HCT116 (cell line): Measurements from ENCODE around the gene TF. TPM values are rescaled to one million over a fixed set of nuclear protein-coding genes. Genes with fewer than 3 reads are reported as not detected.

Experiments used
- ATAC-seq: fragments of 200-7000 bp; cut with Tn5 transposase; 2 replicates; pipeline ENCODE4 v1.9.1; 2020; ENCODE audit warnings: mild to moderate bottlenecking, moderate library complexity
- BruUV-seq: library from RNA; stranded (reverse); fragments of 400-500 nt; replicated peaks from 2 replicates; lab custom pipeline; 2021; lab: Mats Ljungman, UMichigan
- CTCF ChIA-PET: fragments of 300-600 bp; sonication (Branson Sonifier 250); formaldehyde crosslinking; loops from one replicate; lab custom pipeline; 2021; ENCODE audit warnings: antibody characterized with exemption; lab: Charles Lee
- POLR2A ChIA-PET: fragments of 300-600, 350-600 bp; sonication (Branson Sonifier 250); formaldehyde crosslinking; loops from one replicate; lab custom pipeline; 2021; ENCODE audit warnings: antibody characterized with exemption; lab: Charles Lee
- RAD21 ChIA-PET, 2 experiments: fragments of 300-600 bp; sonication (Branson Sonifier 250); formaldehyde crosslinking; loops; one replicate each; lab custom pipeline; 2023; ENCODE audit warnings: low total read pairs in 2 of 2; ENCODE audit not compliant: uncharacterized antibody in 2 of 2, unreplicated experiment in 2 of 2, low non-redundant PET in 1 of 2; lab: Charles Lee
- DNase-seq: peaks from one replicate; pipeline ENCODE4 v3.0.0-alpha.2; 2010; ENCODE audit warnings: low read depth, low spot score
- H2AFZ ChIP-seq: fragments of 200-600 bp; shearing (Covaris generic), sonication (generic); 2 replicates; pipeline ENCODE4 v1.6.1; 2017; ENCODE audit warnings: low read depth, mixed run types, mixed read lengths, antibody characterized with exemption, low read length; ENCODE audit not compliant: poor library complexity, severe bottlenecking
- H3K27ac ChIP-seq: 2 replicates; pipeline ENCODE4 v1.5.1; 2012; ENCODE audit warnings: low read depth, low read length
- H3K27me3 ChIP-seq: fragments of 200-600 bp; sonication (generic); 2 replicates; pipeline ENCODE4 v1.6.1; 2016; ENCODE audit warnings: mixed run types, low read length, mixed read lengths; ENCODE audit not compliant: insufficient read depth
- H3K36me3 ChIP-seq, 2 experiments: fragments of 200-500 bp in 1 of 2; fragments of 200-600 bp in 1 of 2; sonication (Bioruptor generic) in 1 of 2; sonication (generic) in 1 of 2; 2 replicates each; pipeline versions ENCODE4 v1.5.1 to v1.6.1; 2014 to 2016; ENCODE audit warnings: low read length in 2 of 2, inconsistent platforms in 1 of 2, mixed read lengths in 1 of 2, mixed run types in 1 of 2; ENCODE audit not compliant: insufficient read depth in 2 of 2, control insufficient read depth in 1 of 2
- H3K4me1 ChIP-seq, 2 experiments: fragments of 200-600 bp in 1 of 2; sonication (generic) in 1 of 2; 2 replicates each; pipeline versions ENCODE4 v1.5.1 to v1.6.1; 2012 to 2017; ENCODE audit warnings: low read length in 2 of 2, inconsistent platforms in 1 of 2, mild to moderate bottlenecking in 1 of 2, mixed read lengths in 1 of 2, mixed run types in 1 of 2, moderate library complexity in 1 of 2; ENCODE audit not compliant: insufficient read depth in 2 of 2, control insufficient read depth in 1 of 2
- H3K4me2 ChIP-seq: fragments of 200-600 bp; sonication (generic); 2 replicates; pipeline ENCODE4 v1.6.1; 2017; ENCODE audit warnings: mixed run types, low read length, mixed read lengths
- H3K4me3 ChIP-seq, 2 experiments: fragments of 200-600 bp in 1 of 2; sonication (generic) in 1 of 2; replicated peaks in 1 of 2; 2 replicates each; pipeline ENCODE4 v1.5.1; 2011 to 2016; ENCODE audit warnings: low read length in 2 of 2, control low read depth in 1 of 2, low read depth in 1 of 2, mild to moderate bottlenecking in 1 of 2, mixed read lengths in 1 of 2, mixed run types in 1 of 2
- H3K79me2 ChIP-seq: fragments of 200-600 bp; sonication (generic); 2 replicates; pipeline ENCODE4 v1.6.1; 2017; ENCODE audit warnings: mild to moderate bottlenecking, mixed run types, low read length, moderate library complexity, mixed read lengths; ENCODE audit not compliant: insufficient read depth
- H3K9ac ChIP-seq: fragments of 200-600 bp; sonication (generic); 2 replicates; pipeline ENCODE4 v1.6.1; 2016; ENCODE audit warnings: low read length, mixed read lengths
- H3K9me2 ChIP-seq: fragments of 200-600 bp; sonication (generic), shearing (Covaris generic); 2 replicates; pipeline ENCODE4 v1.6.1; 2017; ENCODE audit warnings: mixed run types, mild to moderate bottlenecking, moderate library complexity; ENCODE audit not compliant: insufficient read depth
- H3K9me3 ChIP-seq, 2 experiments: fragments of 200-500 bp in 1 of 2; fragments of 200-600 bp in 1 of 2; sonication (Bioruptor generic) in 1 of 2; sonication (generic) in 1 of 2; 2 replicates each; pipeline ENCODE4 v1.6.1; 2014 to 2017; ENCODE audit warnings: low read length in 2 of 2, mixed read lengths in 2 of 2, inconsistent platforms in 1 of 2, low read depth in 1 of 2, mild to moderate bottlenecking in 1 of 2, mixed run types in 1 of 2, moderate library complexity in 1 of 2; ENCODE audit not compliant: control insufficient read depth in 1 of 2, insufficient read depth in 1 of 2
- H4K20me1 ChIP-seq: fragments of 200-600 bp; sonication (generic), shearing (Covaris generic); 2 replicates; pipeline ENCODE4 v1.6.1; 2017; ENCODE audit warnings: mixed run types, mild to moderate bottlenecking, moderate library complexity; ENCODE audit not compliant: insufficient read depth
- EZH2 ChIP-seq: fragments of 200-600 bp; sonication (generic); IDR thresholded peaks from 2 replicates; pipeline ENCODE4 v1.6.1; 2017; ENCODE audit warnings: antibody characterized with exemption, mixed run types
- EZH2phosphoT487 ChIP-seq: fragments of 200-600 bp; IDR thresholded peaks from 2 replicates; pipeline ENCODE4 v1.6.1; 2018; ENCODE audit warnings: antibody characterized with exemption, borderline replicate concordance
- JUND ChIP-seq: IDR thresholded peaks from 2 replicates; pipeline ENCODE4 v1.6.1; 2012
- POLR2AphosphoS5 ChIP-seq: IDR thresholded peaks from 2 replicates; pipeline ENCODE4 v1.6.1; 2011; ENCODE audit warnings: mild to moderate bottlenecking, low read depth, low read length, moderate library complexity
- RAD21 ChIP-seq: IDR thresholded peaks from 2 replicates; pipeline ENCODE4 v1.6.1; 2012; ENCODE audit warnings: low read depth, mild to moderate bottlenecking
- REST ChIP-seq: IDR thresholded peaks from 2 replicates; pipeline ENCODE4 v1.6.1; 2012; ENCODE audit warnings: low read depth
- SIN3A ChIP-seq: IDR thresholded peaks from 2 replicates; pipeline ENCODE4 v1.6.1; 2012; ENCODE audit warnings: low read depth
- SRF ChIP-seq: IDR thresholded peaks from 2 replicates; pipeline ENCODE4 v1.6.1; 2012; ENCODE audit warnings: low read depth
- TCF7L2 ChIP-seq: IDR thresholded peaks from 2 replicates; pipeline ENCODE4 v1.7.0; 2011; ENCODE audit warnings: borderline replicate concordance, inconsistent platforms; ENCODE audit not compliant: insufficient read depth, insufficient read length; ENCODE audit errors: extremely low read depth
- YY1 ChIP-seq: IDR thresholded peaks from 2 replicates; pipeline ENCODE4 v1.6.1; 2011; ENCODE audit warnings: low read length, low read depth, moderate library complexity, mild to moderate bottlenecking; ENCODE audit not compliant: insufficient replicate concordance; ENCODE audit errors: extremely low read depth
- ZBTB33 ChIP-seq: IDR thresholded peaks from 2 replicates; pipeline ENCODE4 v1.6.1; 2011; ENCODE audit warnings: mild to moderate bottlenecking, low read length, moderate library complexity; ENCODE audit not compliant: insufficient replicate concordance; ENCODE audit errors: extremely low read depth
- ZNF274 ChIP-seq: fragments of 200-500 bp; sonication (Bioruptor generic); IDR thresholded peaks from 2 replicates; pipeline ENCODE4 v1.6.1; 2014; ENCODE audit warnings: mild to moderate bottlenecking, low read depth, low read length, inconsistent platforms
- intact Hi-C: fragments of 100-400 bp; cut with micrococcal nuclease; formaldehyde crosslinking; loops from 2 replicates; pipeline ENCODE4 v1.10.0; 2022
- total RNA-seq: library from RNA; stranded (reverse); gene quantifications from one replicate; pipeline ENCODE4 v1.2.1, GENCODE V29; 2021; ENCODE audit not compliant: unreplicated experiment
- TF ChIP-seq, protein P1 (sequence below): IDR thresholded peaks from 2 replicates; pipeline ENCODE4 v1.6.1; 2012

Gene TF
- total RNA-seq, 1 experiment from 2014 or later = 10.4 TPM

DNA sequence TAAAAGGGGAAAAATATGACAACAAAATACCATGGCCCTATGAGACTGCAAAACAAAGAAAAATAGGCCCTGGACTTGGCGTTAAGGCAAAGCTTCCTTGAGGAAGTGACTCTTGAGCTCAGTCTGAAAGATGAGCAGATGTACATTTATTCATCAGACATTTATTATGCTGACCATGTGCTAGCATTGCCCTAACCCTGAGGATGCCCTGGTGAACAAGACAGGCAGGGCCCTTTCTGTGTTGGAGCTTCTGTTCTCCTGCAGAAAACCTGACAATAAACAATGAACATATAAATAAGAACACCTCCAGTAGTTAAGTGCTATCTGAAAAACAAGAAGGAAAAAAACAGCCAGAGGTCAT, 12.4 kb downstream of the TF start:
- TF ChIP-seq EZH2phosphoT487 (no peak), TCF7L2 (no peak), JUND (no peak), SIN3A (no peak), SRF (no peak), YY1 (no peak), ZBTB33 (no peak), EZH2 (no peak), POLR2AphosphoS5 (no peak), RAD21 (no peak), REST (no peak), ZNF274 (no peak)
- TF ChIP-seq, protein P1, sequence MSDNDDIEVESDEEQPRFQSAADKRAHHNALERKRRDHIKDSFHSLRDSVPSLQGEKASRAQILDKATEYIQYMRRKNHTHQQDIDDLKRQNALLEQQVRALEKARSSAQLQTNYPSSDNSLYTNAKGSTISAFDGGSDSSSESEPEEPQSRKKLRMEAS = no peak
- Histone ChIP-seq H3K9me2 (no peaks in the 10 kb centered on the region), H3K27me3 (peaks cover 21% of the 10 kb centered on the region), H3K4me2 (no peak overlapping the region), H2AFZ (no peak overlapping the region), H3K79me2 (no peaks in the 10 kb centered on the region), H3K9ac (no peak overlapping the region), H3K4me1 (no peaks in the 10 kb centered on the region), H3K36me3 (no peaks in the 10 kb centered on the region), H3K4me3 (no peak overlapping the region), H3K27ac (no peak overlapping the region), H3K9me3 (no peaks in the 10 kb centered on the region), H4K20me1 (no peaks in the 10 kb centered on the region)
- intact Hi-C loops = no loop called here
- CTCF ChIA-PET = no interaction called here
- no TSS peak for BruUV-seq
- RAD21 ChIA-PET = no interaction called here
- ATAC-seq (no peak), DNase-seq (no peak)
- POLR2A ChIA-PET = no interaction called here
